Measurements from ENCODE around the gene SHROOM1. TPM values are rescaled to one million over a fixed set of nuclear protein-coding genes. Genes with fewer than 3 reads are reported as not detected.

The SHROOM1 gene
- total and polyA plus RNA-seq, 4 experiments from 2014 or later = 0.49 TPM; not detected in 3

GRCh38 chr5:132787076-132787475, 43.4 kb downstream of the SHROOM1 start:
- no peaks in the 10 kb centered on the region for H3K4me1 Mint-ChIP-seq
- Histone ChIP-seq H3K27ac (ENCODE audit: low read depth, low read length) (no peak overlapping the region), H3K36me3 (ENCODE audit: insufficient read depth, low read length) (no peaks in the 10 kb centered on the region), H3K27me3 (ENCODE audit: insufficient read depth, low read length) (no peaks in the 10 kb centered on the region), H3K4me3 (ENCODE audit: low read length in 2 of 2) (no peak overlapping the region), H3K4me1 (ENCODE audit: insufficient read depth, low read length) (no peaks in the 10 kb centered on the region), H3K9me3 (ENCODE audit: control insufficient read depth in 1 of 2, low read length in 2 of 2) (no peaks in the 10 kb centered on the region)
- H3K4me3 Mint-ChIP-seq = no peak overlapping the region
- intact Hi-C loops (cut with micrococcal nuclease) = no loop called here
- ChIA-PET CTCF (ENCODE audit: partially characterized antibody) (interaction anchor here (1.6 kb wide), 1 partner anchor 33 kb away, joined by 4 read pairs; no protein-coding TSS in a partner anchor), POLR2A (ENCODE audit: partially characterized antibody) (interaction anchor here (1.1 kb wide), 1 partner anchor 9 kb away, joined by 3 read pairs; no protein-coding TSS in a partner anchor)
- H3K27ac Mint-ChIP-seq = no peak overlapping the region
- peaks cover 9 to 18% of the 10 kb centered on the region in 2 donors for H3K27me3 Mint-ChIP-seq
- H3K36me3 Mint-ChIP-seq = no peaks in the 10 kb centered on the region
- no peaks in the 10 kb centered on the region for H3K9me3 Mint-ChIP-seq
- no peak for DNase-seq

- Mint-ChIP-seq H3K9me3 (no peaks in the 10 kb centered on the region), H3K4me3 (no peak overlapping the region), H3K27ac (no peak overlapping the region), H3K36me3 (no peaks in the 10 kb centered on the region), H3K4me1 (peaks cover 0 to 4% (median 2%) of the 10 kb centered on the region in 4 donors), H3K27me3 (peaks cover 11 to 18% of the 10 kb centered on the region in 2 donors)
- POLR2A ChIA-PET (ENCODE audit: partially characterized antibody) = no interaction called here
- DNase-seq = no peak
- H3K27me3 ChIP-seq (ENCODE audit: insufficient read depth, low read length) = no peaks in the 10 kb centered on the region
- intact Hi-C loops (cut with micrococcal nuclease) = no loop called here
- no peak overlapping the region for H3K27ac ChIP-seq (ENCODE audit: low read depth, low read length)
- no peaks in the 10 kb centered on the region for H3K36me3 ChIP-seq (ENCODE audit: insufficient read depth, low read length)
- H3K4me1 ChIP-seq (ENCODE audit: insufficient read depth, low read length) = peaks cover 7% of the 10 kb centered on the region
- CTCF ChIA-PET (ENCODE audit: partially characterized antibody) = no interaction called here
- H3K4me3 ChIP-seq (ENCODE audit: low read length in 2 of 2) = no peak overlapping the region
- H3K9me3 ChIP-seq (ENCODE audit: control insufficient read depth in 1 of 2, low read length in 2 of 2) = no peaks in the 10 kb centered on the region
These were observed 44.6 kb downstream of the SHROOM1 start for GRCh38 chr5:132785864-132786263.

- no peak overlapping the region for H3K4me3 ChIP-seq (ENCODE audit: low read length in 2 of 2)
- Mint-ChIP-seq H3K27ac (no peak overlapping the region), H3K9me3 (no peaks in the 10 kb centered on the region), H3K4me3 (no peak overlapping the region), H3K36me3 (no peaks in the 10 kb centered on the region), H3K27me3 (peaks cover 11 to 16% of the 10 kb centered on the region in 2 donors), H3K4me1 (peaks cover 2 to 8% (median 5%) of the 10 kb centered on the region in 4 donors)
- CTCF ChIA-PET (ENCODE audit: partially characterized antibody) = interaction anchor here (1.6 kb wide), 1 partner anchor 16 kb away, joined by 4 read pairs; no protein-coding TSS in a partner anchor
- intact Hi-C loops (cut with micrococcal nuclease) = no loop called here
- peaks cover 12% of the 10 kb centered on the region for H3K4me1 ChIP-seq (ENCODE audit: insufficient read depth, low read length)
- H3K27me3 ChIP-seq (ENCODE audit: insufficient read depth, low read length) = no peaks in the 10 kb centered on the region
- H3K36me3 ChIP-seq (ENCODE audit: insufficient read depth, low read length) = no peaks in the 10 kb centered on the region
- no peak overlapping the region for H3K27ac ChIP-seq (ENCODE audit: low read depth, low read length)
- POLR2A ChIA-PET (ENCODE audit: partially characterized antibody) = no interaction called here
- no peaks in the 10 kb centered on the region for H3K9me3 ChIP-seq (ENCODE audit: control insufficient read depth in 1 of 2, low read length in 2 of 2)
- DNase-seq = no peak
These were observed 45.1 kb downstream of the SHROOM1 start for GRCh38 chr5:132785365-132785764.

- intact Hi-C loops (cut with micrococcal nuclease) = no loop called here
- H3K27me3 Mint-ChIP-seq = peaks cover 11 to 15% of the 10 kb centered on the region in 2 donors
- Histone ChIP-seq H3K4me1 (ENCODE audit: insufficient read depth, low read length) (peaks cover 20% of the 10 kb centered on the region), H3K36me3 (ENCODE audit: insufficient read depth, low read length) (no peaks in the 10 kb centered on the region), H3K27ac (ENCODE audit: low read depth, low read length) (no peak overlapping the region), H3K4me3 (ENCODE audit: low read length in 2 of 2) (no peak overlapping the region), H3K27me3 (ENCODE audit: insufficient read depth, low read length) (no peaks in the 10 kb centered on the region), H3K9me3 (ENCODE audit: control insufficient read depth in 1 of 2, low read length in 2 of 2) (no peaks in the 10 kb centered on the region)
- CTCF ChIA-PET (ENCODE audit: partially characterized antibody) = no interaction called here
- peaks cover 0 to 1% of the 10 kb centered on the region in 2 donors for H3K36me3 Mint-ChIP-seq
- DNase-seq = no peak
- H3K9me3 Mint-ChIP-seq = no peaks in the 10 kb centered on the region
- POLR2A ChIA-PET (ENCODE audit: partially characterized antibody) = no interaction called here
- H3K4me3 Mint-ChIP-seq = no peak overlapping the region
- no peak overlapping the region for H3K27ac Mint-ChIP-seq
- peaks cover 12 to 25% (median 18%) of the 10 kb centered on the region in 4 donors for H3K4me1 Mint-ChIP-seq
These were observed 48.3 kb downstream of the SHROOM1 start for GRCh38 chr5:132782101-132782500.

GRCh38 chr5:132781029-132781428, 49.4 kb downstream of the SHROOM1 start:
- H3K4me1 ChIP-seq (ENCODE audit: insufficient read depth, low read length) = peaks cover 26% of the 10 kb centered on the region
- ChIA-PET CTCF (ENCODE audit: partially characterized antibody) (no interaction called here), POLR2A (ENCODE audit: partially characterized antibody) (no interaction called here)
- intact Hi-C loops (cut with micrococcal nuclease) = no loop called here
- Mint-ChIP-seq H3K27me3 (peaks cover 11 to 14% of the 10 kb centered on the region in 2 donors), H3K36me3 (peaks cover 0 to 1% of the 10 kb centered on the region in 2 donors), H3K4me1 (peaks cover 13 to 30% (median 21%) of the 10 kb centered on the region in 4 donors), H3K9me3 (no peaks in the 10 kb centered on the region), H3K4me3 (no peak overlapping the region), H3K27ac (no peak overlapping the region)
- H3K27ac ChIP-seq (ENCODE audit: low read depth, low read length) = no peak overlapping the region
- no peaks in the 10 kb centered on the region for H3K9me3 ChIP-seq (ENCODE audit: control insufficient read depth in 1 of 2, low read length in 2 of 2)
- no peak for DNase-seq
- no peaks in the 10 kb centered on the region for H3K27me3 ChIP-seq (ENCODE audit: insufficient read depth, low read length)
- no peak overlapping the region for H3K4me3 ChIP-seq (ENCODE audit: low read length in 2 of 2)
- H3K36me3 ChIP-seq (ENCODE audit: insufficient read depth, low read length) = no peaks in the 10 kb centered on the region

GRCh38 chr5:132780577-132780976, 49.9 kb downstream of the SHROOM1 start:
- Histone ChIP-seq H3K27ac (ENCODE audit: low read depth, low read length) (no peak overlapping the region), H3K9me3 (ENCODE audit: control insufficient read depth in 1 of 2, low read length in 2 of 2) (no peaks in the 10 kb centered on the region), H3K27me3 (ENCODE audit: insufficient read depth, low read length) (no peaks in the 10 kb centered on the region), H3K4me1 (ENCODE audit: insufficient read depth, low read length) (peaks cover 31% of the 10 kb centered on the region), H3K36me3 (ENCODE audit: insufficient read depth, low read length) (no peaks in the 10 kb centered on the region), H3K4me3 (ENCODE audit: low read length in 2 of 2) (no peak overlapping the region)
- Mint-ChIP-seq H3K27me3 (peaks cover 10 to 12% of the 10 kb centered on the region in 2 donors), H3K4me3 (no peak overlapping the region), H3K27ac (no peak overlapping the region), H3K9me3 (no peaks in the 10 kb centered on the region), H3K4me1 (peaks cover 16 to 34% (median 24%) of the 10 kb centered on the region in 4 donors), H3K36me3 (peaks cover 0 to 1% of the 10 kb centered on the region in 2 donors)
- intact Hi-C loops (cut with micrococcal nuclease) = no loop called here
- DNase-seq = no peak
- ChIA-PET CTCF (ENCODE audit: partially characterized antibody) (no interaction called here), POLR2A (ENCODE audit: partially characterized antibody) (no interaction called here)

GRCh38 chr5:132779961-132780360, 50.5 kb downstream of the SHROOM1 start:
- POLR2A ChIA-PET (ENCODE audit: partially characterized antibody) = interaction anchor here (1.4 kb wide), 1 partner anchor 33 kb away, joined by 4 read pairs; the partner anchor contains the start of gene CCNI2
- CTCF ChIA-PET (ENCODE audit: partially characterized antibody) = no interaction called here
- H3K4me1 Mint-ChIP-seq = peaks cover 19 to 40% (median 27%) of the 10 kb centered on the region in 4 donors

More at GRCh38 chr5:132779961-132780360, 50.5 kb downstream of the SHROOM1 start:
- H3K4me3 Mint-ChIP-seq = no peak overlapping the region
- H3K27me3 Mint-ChIP-seq = peaks cover 5 to 7% of the 10 kb centered on the region in 2 donors
- no peaks in the 10 kb centered on the region for H3K9me3 ChIP-seq (ENCODE audit: control insufficient read depth in 1 of 2, low read length in 2 of 2)
- no peak for DNase-seq
- no peaks in the 10 kb centered on the region for H3K9me3 Mint-ChIP-seq
- peaks cover 35% of the 10 kb centered on the region for H3K4me1 ChIP-seq (ENCODE audit: insufficient read depth, low read length)
- no peaks in the 10 kb centered on the region for H3K36me3 ChIP-seq (ENCODE audit: insufficient read depth, low read length)
- H3K27me3 ChIP-seq (ENCODE audit: insufficient read depth, low read length) = no peaks in the 10 kb centered on the region
- H3K36me3 Mint-ChIP-seq = peaks cover 0 to 1% of the 10 kb centered on the region in 2 donors
- H3K27ac Mint-ChIP-seq = peak overlapping the region in 1 of 7 donors; percentile 71
- no peak overlapping the region for H3K4me3 ChIP-seq (ENCODE audit: low read length in 2 of 2)
- H3K27ac ChIP-seq (ENCODE audit: low read depth, low read length) = no peak overlapping the region
- intact Hi-C loops (cut with micrococcal nuclease) = no loop called here
